Tibial nerve (tissue), 4 donors: ENCODE measurements around the gene NFIA.
"Not testable (repeated sequence)": the region's sequence is repeated elsewhere in the genome, so short reads cannot be mapped to it uniquely, and the experiment has no call there.

Experiments used
- CTCF ChIP-seq, 5 experiments: fragments of 200-600 bp in 3 of 5; fragments of 450-650 bp in 2 of 5; sonication (generic) in 3 of 5; IDR thresholded peaks; one replicate each; pipeline ENCODE4 v1.5.1; 2016 to 2019; ENCODE audit warnings: antibody characterized with exemption in 5 of 5, mild to moderate bottlenecking in 3 of 5, moderate library complexity in 2 of 5
- EP300 ChIP-seq, 2 donors: sonication (generic); formaldehyde crosslinking; IDR thresholded peaks; one replicate each; pipeline ENCODE4 v1.6.1; 2017; ENCODE audit warnings: antibody characterized with exemption in 2 of 2, mild to moderate bottlenecking in 1 of 2

- TF ChIP-seq CTCF, EP300 (IDR thresholded peaks at IDR 0.05): not testable (repeated sequence)
Measured at GRCh38 chr1:61126843-61127242, 44.5 kb downstream of the NFIA start.
